ENCODE data around the gene SLC22A17. TPM values are rescaled to one million over a fixed set of nuclear protein-coding genes. Genes with fewer than 3 reads are reported as not detected.

Gene SLC22A17
- total RNA-seq, 1 donor from 2014 or later: 22.2 TPM

GRCh38 chr14:23376482-23377197, 24.0 kb upstream of the SLC22A17 start, which contains the start of gene CMTM5:
Gene CMTM5 (plus strand): TSS chr14:23377046. CDS start chr14:23377252, 206 bp downstream.
- H3K4me3 Mint-ChIP-seq: peak within 1 kb of the TSS; percentile 59
- TF ChIP-seq CTCF (IDR thresholded peaks at IDR 0.05) (peak; percentile 14), EZH2phosphoT487 (IDR thresholded peaks at IDR 0.05) (no peak), EZH2 (IDR thresholded peaks at IDR 0.05) (no peak)
- H3K4me1 Mint-ChIP-seq: peaks cover 26% of the 10 kb centered on the region
- Histone ChIP-seq H3K4me2 (peak within 1 kb of the TSS; percentile 71), H3K27me3 (no peaks in the 10 kb centered on the region), H3F3A (ENCODE audit: low read depth) (peaks cover 12% of the 10 kb centered on the region), H3K9ac (no peak within 1 kb of the TSS), H3K79me2 (ENCODE audit: low read depth) (no peaks in the 10 kb centered on the region), H3K27ac (peak within 1 kb of the TSS; percentile 37), H3K36me3 (no peaks in the 10 kb centered on the region), H3K4me1 (peaks cover 13% of the 10 kb centered on the region), H4K20me1 (ENCODE audit: low read depth) (no peaks in the 10 kb centered on the region), H2AFZ (replicated peaks) (peak within 1 kb of the TSS; percentile 89), H3K4me3 (peak within 1 kb of the TSS; percentile 21), H3K9me3 (ENCODE audit: low read depth) (no peaks in the 10 kb centered on the region)
- DNase-seq (ENCODE audit: low spot score): peak; percentile 81
- H3K9me3 Mint-ChIP-seq: no peaks in the 10 kb centered on the region
- no peaks in the 10 kb centered on the region for H3K36me3 Mint-ChIP-seq
- peaks cover 8% of the 10 kb centered on the region for H3K27me3 Mint-ChIP-seq (ENCODE audit: insufficient read depth, low read depth)
- H3K27ac Mint-ChIP-seq: peak within 1 kb of the TSS; percentile 85

- no peaks in the 10 kb centered on the region for H3K79me2 ChIP-seq (ENCODE audit: low read depth)
- H3K9me3 ChIP-seq (ENCODE audit: low read depth): no peaks in the 10 kb centered on the region
- Mint-ChIP-seq H3K4me1 (peaks cover 20% of the 10 kb centered on the region), H3K27me3 (ENCODE audit: insufficient read depth, low read depth) (peaks cover 8% of the 10 kb centered on the region), H3K9me3 (no peaks in the 10 kb centered on the region), H3K36me3 (no peaks in the 10 kb centered on the region), H3K27ac (no peak overlapping the region), H3K4me3 (no peak overlapping the region)
- H2AFZ ChIP-seq (replicated peaks): no peak overlapping the region
- no peaks in the 10 kb centered on the region for H3K36me3 ChIP-seq
- H4K20me1 ChIP-seq (ENCODE audit: low read depth): no peaks in the 10 kb centered on the region
- H3K27me3 ChIP-seq: no peaks in the 10 kb centered on the region
- H3K4me1 ChIP-seq: peaks cover 13% of the 10 kb centered on the region
- H3K4me2 ChIP-seq: no peak overlapping the region
- no peak overlapping the region for H3K4me3 ChIP-seq
- no peak overlapping the region for H3K9ac ChIP-seq
- no peak overlapping the region for H3K27ac ChIP-seq
- DNase-seq (ENCODE audit: low spot score): no peak
- TF ChIP-seq CTCF (IDR thresholded peaks at IDR 0.05) (no peak), EZH2phosphoT487 (IDR thresholded peaks at IDR 0.05) (no peak), EZH2 (IDR thresholded peaks at IDR 0.05) (no peak)
- peaks cover 12% of the 10 kb centered on the region for H3F3A ChIP-seq (ENCODE audit: low read depth)
Observed at GRCh38 chr14:23375527-23376251, 23.0 kb upstream of the SLC22A17 start.

- no peak overlapping the region for H3K9ac ChIP-seq
- Mint-ChIP-seq H3K9me3 (no peaks in the 10 kb centered on the region), H3K27ac (no peak overlapping the region), H3K27me3 (ENCODE audit: insufficient read depth, low read depth) (peaks cover 8% of the 10 kb centered on the region), H3K4me1 (peaks cover 16% of the 10 kb centered on the region), H3K36me3 (no peaks in the 10 kb centered on the region), H3K4me3 (no peak overlapping the region)
- no peak overlapping the region for H3K27ac ChIP-seq
- no peaks in the 10 kb centered on the region for H3K79me2 ChIP-seq (ENCODE audit: low read depth)
- no peak overlapping the region for H2AFZ ChIP-seq (replicated peaks)
- peaks cover 13% of the 10 kb centered on the region for H3K4me1 ChIP-seq
- no peaks in the 10 kb centered on the region for H3K9me3 ChIP-seq (ENCODE audit: low read depth)
- peaks cover 12% of the 10 kb centered on the region for H3F3A ChIP-seq (ENCODE audit: low read depth)
- no peaks in the 10 kb centered on the region for H4K20me1 ChIP-seq (ENCODE audit: low read depth)
- no peak overlapping the region for H3K4me2 ChIP-seq
- no peak for DNase-seq (ENCODE audit: low spot score)
- H3K27me3 ChIP-seq: no peaks in the 10 kb centered on the region
- H3K36me3 ChIP-seq: no peaks in the 10 kb centered on the region
- H3K4me3 ChIP-seq: no peak overlapping the region
- TF ChIP-seq CTCF (IDR thresholded peaks at IDR 0.05) (no peak), EZH2 (IDR thresholded peaks at IDR 0.05) (no peak), EZH2phosphoT487 (IDR thresholded peaks at IDR 0.05) (no peak)
Observed at GRCh38 chr14:23373041-23373440, 20.4 kb upstream of the SLC22A17 start.
